Cerebellar cortex (tissue), 1 donor: ENCODE results near the gene EVI5.

Experiments
- DNase-seq: peaks from one replicate; pipeline ENCODE4 v3.0.0-alpha.2; 2015; ENCODE audit warnings: low spot score

The EVI5 gene

DNA sequence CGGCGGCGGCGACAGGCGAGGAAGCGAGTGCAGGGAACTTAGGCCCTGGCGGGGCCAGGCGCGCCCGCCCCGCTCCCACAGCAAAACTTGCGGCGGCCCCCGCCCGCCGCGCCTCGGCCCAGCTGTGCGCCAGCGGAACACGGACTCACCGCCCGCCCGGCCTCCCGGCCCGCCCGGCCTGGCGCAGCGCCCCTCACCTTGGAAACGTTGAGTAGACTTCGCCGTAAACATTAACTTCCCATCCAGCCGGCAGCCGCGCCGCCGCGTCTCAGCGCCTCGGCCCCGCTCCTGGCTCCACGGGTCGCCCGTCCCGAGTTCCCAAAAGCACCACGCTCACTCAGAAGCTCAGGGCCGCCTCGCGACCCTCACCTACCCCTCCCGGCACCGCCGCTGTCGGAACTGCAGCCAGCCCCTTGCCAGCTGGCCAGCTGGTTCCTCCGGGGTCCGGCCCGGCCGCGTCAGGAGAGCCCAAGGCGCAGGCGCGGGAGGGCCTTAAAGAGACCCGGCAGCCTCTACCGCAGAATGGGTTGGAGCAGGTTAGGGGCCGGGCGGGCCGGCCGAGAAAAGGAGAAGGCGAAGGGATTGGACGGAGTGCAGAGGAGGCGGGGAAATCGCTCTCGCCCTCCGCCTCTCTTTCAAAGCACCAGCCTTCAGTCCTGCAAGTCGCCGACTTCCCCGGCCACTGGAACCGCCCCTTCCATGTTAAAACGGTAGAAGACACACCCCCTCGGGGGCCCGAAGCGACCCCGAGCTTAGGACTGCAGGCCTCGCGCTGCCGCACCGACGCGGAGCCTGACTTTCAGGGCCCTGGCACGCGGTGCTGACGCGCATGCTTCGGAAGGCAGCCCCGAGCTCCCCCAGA, at the start of gene EVI5:
EVI5 (minus strand) TSS at position 470 of the 862 bp plus-strand sequence. CDS start 48,562 bp downstream, outside the sequence.
- DNase-seq, result peak; percentile 95

DNA sequence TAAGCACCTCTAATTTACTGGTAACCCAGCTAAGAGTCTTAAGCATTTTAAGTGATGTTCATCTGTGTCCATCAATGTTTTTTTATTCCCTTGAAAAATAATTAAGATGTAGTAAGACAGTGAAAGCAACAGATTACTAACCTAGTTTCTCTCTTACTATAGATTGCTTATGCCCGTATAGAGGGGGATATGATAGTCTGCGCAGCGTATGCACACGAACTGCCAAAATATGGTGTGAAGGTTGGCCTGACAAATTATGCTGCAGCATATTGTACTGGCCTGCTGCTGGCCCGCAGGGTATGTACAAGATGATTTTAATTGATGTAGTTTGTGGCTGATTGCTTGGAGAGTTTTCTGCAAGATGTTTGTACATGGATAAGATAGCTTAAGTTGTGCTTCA, 49.7 kb upstream of the EVI5 start:
- DNase-seq, result no peak

DNA sequence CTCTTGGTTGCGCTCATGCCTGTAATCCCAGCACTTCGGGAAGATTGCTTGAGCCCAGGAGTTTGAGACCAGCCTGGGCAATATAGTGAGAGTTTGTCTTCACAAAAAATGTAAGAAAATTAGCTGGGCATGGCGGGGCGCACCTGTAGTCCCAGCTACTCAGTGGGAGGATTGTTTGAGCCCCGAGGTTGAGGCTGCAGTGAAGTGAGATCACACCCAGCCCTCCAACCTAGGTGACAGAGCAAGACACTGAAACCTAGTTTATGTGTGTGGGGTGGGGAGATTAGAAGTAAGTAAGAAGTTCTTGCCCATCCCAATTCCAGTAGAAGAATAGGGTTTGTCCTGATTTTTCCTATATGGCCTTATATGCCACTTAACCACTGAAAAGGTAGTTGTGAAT, 48.9 kb upstream of the EVI5 start:
- no peak for DNase-seq

DNA sequence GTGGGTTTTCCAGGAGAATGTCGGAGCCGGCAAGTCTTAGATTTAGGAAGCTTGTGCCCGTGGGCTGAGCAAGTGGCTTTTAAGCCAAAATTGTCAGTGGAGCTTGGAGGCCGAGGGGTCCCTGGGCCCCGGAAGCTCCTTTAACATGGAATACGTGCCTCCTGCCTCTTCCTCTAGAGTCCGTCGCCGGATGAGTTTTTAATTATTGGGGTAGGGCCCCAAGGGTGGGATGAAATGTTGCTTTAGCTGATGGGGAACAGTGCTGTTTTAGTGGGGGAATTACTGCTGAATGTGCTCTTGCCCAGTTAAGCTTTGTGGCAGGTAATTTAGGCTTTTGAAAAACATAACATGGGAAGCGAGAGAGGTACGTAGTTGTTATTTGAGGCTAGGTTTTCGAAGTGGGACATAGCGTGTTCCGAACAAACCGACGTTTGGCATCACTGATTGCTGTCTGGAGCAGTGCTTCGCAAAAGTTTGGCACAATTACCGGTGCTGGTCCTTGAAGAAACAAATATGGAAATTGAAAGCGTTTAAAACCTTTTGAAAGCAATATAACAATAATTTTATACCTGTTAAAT, 47.7 kb upstream of the EVI5 start:
- DNase-seq, result no peak

DNA sequence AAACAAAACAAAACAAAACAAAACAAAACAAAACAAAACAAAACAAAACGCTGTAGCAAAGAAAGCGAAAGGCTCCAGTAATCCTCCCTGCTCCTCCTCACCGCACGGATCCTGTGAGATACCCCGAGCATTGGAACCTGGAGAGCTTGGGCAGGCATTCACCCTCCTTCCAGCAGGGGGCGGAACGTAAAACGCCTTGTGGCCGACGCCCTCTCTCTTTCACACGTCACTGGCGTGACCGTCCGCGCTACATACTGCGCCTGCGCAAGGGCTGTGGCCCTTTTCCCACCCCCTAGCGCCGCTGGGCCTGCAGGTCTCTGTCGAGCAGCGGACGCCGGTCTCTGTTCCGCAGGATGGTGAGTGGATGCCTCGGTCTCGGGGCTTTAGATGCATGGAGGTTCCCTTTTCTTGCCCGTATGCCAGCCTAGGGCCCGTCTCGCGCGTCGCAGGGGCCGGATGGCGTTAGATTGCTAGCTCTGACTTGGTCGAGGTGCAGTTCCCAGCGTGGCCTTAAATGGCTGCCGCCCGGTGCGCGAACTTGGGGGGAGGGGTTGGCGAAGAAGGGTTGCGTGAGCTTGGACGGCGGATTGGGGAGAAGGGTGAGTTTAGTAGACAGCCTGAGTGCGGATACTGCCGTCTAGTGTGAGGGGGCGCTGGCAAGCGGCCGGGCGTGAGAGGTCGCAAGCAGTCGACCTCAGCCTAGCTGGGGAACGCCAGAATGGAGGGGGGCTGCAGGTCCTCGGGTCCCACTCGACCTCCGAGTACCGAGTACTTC, 47.0 kb upstream of the EVI5 start, which contains the start of gene RPL5:
RPL5 (plus strand) TSS at position 279 of the 775 bp plus-strand sequence; CDS start at position 354, 75 bp downstream.
- peak; percentile 97 for DNase-seq

DNA sequence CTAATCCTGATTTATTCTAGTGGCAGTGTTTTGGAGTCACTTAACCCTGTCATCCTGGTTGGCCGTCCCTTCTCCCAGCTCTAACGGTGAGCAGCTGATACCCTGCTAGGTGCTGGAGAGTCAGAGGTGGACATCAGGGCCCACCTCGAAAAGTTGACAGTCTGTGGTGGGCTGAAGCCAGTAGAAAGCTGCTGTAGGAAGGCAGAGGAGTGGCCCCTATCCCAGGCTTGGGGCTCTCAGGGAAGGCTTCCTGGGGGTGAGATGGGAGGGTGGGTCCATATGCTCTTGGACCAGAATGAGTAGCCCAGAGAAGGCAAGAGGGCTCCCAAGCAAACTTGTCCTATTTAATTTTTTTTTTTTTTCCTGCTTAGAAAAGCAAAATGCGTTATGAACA, 46.5 kb upstream of the EVI5 start:
- DNase-seq, result no peak

DNA sequence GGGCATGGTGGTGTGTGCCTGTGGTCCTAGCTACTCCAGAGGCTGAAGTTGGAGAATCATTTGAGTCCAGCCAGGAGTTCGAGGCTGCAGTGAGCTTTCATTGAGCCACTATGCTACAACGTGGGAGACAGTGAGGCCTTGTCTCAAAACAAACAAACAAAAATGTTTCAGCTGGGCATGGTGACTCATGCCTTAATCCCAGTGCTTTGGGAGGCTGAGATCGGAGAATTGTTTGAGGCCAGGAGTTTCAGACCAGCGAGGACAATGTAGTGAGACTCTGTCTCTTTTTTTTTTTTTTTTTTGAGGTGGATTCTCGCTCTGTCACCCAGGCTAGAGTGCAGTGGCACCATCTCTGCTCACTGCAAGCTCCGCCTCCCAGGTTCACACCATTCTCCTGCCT, 41.9 kb upstream of the EVI5 start:
- no peak for DNase-seq

DNA sequence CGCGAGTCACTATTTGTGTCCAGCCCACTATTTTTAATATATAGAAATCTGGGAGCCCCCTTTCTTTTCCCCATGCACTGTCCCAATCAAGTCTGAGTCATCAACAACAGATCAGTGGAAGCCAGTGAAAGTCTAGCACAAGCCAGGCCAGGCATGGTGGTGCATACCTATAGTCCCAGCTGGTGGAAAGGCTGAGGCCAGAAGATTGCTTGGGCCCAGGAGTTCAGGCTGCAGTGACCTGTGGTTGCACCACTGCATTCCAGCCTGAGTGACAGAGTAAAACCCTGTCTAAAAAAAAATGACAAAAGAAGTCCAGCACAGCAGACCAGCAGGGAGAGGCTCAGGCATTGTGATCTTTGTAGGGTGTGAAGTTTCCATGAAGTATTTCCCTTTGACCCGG, 38.0 kb upstream of the EVI5 start:
- DNase-seq, result no peak

DNA sequence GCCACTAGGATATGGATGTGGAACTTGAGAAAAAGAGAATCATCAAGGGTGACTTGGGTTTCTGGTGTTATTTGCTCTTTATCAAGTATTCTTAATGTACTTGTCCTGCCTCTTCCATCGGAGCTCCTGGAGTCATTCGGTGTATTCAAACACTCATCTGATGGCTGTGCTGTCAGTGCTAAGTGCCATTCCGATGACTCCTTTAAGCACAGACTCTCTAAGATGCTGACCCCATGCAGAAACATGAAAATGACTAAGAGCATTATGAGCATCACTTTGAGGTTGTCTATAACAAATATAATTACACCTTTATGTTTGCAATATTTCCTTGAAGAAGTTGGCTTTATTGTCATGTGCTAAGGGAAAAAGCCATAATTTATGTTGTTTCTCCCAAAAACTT, 35.6 kb upstream of the EVI5 start:
- DNase-seq, result no peak

DNA sequence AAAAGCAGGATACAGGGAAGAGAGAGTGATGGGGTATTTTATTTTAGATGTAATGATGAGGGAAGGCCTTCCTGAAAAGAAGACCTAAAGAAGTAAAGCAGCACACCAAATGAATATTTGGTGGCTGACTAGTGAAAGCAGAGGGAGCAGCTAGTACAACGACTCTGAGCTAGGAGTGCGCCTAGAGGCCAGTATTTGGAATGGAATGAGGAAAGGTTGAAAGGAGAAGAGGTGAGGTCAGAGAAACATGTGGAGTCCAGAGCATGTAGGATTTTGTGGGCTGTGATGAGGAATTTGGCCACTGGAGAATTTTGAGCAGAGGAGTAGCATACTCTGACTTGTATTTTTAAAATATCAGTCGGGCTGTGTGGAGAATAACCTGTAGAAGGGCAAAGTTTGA, 35.1 kb upstream of the EVI5 start:
- DNase-seq, result no peak

DNA sequence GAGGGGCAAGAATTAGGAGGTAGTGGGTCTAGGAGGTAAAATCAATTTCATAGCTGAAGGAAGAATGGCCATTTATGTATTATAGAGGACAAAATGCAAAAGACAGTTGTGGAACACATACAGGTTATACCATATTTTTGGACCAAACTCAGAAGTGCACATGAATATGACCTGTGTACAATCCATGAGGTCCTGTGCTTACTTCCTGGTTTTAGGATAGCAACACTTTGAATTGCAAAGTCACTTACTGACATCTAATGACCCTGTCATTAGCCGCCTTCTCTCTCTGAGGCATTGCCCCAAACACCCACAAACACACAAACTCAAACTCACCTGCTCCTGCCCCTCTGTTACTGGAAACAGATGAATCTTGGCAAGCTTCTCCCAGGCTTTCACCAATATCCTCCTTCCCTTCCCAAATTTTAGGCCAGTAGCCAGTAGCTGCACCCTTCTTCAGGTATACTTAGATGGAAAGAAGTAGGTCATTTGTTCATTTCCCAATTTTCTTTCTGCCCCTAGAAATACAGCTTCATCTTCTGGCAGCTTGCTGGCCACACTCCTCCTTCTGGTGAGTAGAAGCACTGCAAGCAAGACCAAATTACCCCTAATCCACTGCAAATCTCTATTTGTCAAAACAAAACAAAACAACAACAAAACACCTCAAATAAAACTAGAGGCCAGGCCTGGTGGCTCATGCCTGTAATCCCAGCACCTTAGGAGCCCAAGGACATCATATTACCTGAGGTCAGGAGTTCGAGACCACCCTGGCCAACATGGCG, 33.3 kb upstream of the EVI5 start:
- DNase-seq, result no peak

DNA sequence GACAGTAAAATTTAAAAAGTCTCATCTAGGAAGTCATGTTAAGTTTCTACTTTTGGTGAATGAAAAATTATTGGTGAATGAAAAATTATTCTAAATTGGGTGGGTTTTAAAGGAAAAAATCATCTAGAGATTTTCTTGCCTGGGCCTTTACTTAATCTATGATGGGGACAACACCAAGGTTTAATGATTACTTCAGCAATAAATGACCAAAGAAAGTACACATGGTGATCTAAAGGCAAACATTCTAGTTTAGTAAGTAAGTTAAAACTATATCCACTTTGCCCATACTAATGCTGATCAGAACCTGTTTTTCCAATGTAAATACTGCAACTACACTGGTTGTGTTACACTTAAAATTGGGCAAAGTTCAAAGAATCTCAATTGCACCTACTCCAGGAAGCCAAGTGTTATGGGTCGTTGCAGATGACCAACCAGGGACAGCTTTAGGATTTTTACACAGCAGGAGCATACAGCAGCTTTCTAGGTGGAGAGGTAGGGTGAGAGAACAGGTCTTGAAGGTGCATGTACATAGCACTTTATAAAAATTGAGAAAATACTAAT, 32.3 kb upstream of the EVI5 start:
- DNase-seq, result no peak

DNA sequence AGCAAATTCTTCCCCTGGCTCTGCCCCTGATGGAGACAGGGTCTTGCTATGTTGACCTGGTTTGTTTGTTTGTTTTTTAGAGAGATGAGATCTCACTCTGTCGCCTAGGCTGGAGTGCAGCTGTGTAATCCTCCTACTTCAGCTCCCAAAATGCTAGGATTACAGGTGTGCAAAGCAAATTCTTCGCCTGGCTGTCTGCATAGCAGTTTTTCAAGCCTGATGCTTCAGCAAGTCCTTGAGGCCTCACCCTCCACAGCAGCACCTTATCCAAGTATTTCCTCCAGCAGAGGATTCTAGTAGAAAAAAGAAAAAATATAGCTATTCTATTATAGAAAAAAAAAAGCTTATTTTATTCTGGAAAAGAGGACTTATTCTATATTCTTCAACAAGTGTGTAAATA, 31.8 kb upstream of the EVI5 start:
- no peak for DNase-seq

DNA sequence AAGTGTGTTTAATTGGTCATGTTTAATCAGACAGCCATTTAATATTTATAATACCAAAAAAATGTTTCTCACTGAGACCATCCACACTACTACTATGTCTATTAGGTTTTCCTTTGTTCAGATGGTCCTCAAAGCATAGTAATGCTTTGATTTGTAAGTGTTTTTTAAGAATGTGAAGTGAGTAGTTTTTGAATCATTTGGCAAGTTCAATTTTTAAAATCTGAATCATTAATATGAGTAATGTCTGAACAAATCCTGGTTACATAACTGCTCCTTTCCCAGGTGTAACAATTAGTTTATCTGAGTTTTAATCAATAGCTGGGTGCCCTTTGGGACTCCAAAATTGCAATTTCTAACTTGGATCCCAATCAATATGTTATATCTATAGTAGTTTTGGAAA, 23.5 kb upstream of the EVI5 start:
- no peak for DNase-seq

DNA sequence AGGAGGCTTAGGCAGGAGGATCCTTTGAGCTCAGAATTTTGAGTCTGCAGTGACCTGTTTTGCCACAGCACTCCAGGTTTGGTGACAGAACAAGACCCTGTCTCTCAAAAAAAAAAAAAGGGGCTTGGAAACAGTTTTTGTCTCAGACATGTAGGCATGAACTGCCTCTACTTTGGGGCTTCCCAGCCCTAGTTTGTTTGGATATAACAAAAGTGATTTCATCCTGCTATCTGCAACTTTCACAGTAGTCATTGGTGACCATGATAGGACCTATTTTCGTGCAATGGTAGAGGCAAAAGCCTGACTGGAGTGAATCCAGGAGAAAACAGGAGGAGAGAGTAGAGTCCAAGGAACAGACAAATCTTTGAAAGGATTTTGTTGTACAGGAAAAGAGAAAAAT, 20.3 kb upstream of the EVI5 start:
- DNase-seq, result no peak

DNA sequence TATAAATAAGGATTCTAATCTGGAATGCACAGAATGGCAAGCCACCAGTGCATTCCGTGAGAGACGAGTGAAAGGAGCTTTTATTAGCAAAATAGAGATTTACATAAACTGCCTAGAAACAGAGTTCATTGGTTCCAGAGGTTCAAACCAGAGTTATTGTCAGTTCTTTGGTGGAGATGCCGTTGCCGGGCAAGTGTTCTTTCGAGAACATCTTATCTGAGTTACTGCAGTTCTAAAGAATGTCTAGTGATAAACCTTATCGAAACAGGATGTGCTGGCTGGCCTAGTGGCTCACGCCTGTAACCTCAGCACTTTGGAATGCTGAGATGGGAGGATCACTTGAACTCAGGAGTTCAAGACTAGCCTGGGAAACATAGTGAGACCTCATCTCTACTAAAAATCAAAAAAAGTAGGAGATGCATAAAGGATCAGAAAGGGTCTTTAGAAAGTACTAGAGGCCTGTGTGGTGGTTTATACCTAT, 19.9 kb upstream of the EVI5 start:
- DNase-seq, result peak; percentile 31

DNA sequence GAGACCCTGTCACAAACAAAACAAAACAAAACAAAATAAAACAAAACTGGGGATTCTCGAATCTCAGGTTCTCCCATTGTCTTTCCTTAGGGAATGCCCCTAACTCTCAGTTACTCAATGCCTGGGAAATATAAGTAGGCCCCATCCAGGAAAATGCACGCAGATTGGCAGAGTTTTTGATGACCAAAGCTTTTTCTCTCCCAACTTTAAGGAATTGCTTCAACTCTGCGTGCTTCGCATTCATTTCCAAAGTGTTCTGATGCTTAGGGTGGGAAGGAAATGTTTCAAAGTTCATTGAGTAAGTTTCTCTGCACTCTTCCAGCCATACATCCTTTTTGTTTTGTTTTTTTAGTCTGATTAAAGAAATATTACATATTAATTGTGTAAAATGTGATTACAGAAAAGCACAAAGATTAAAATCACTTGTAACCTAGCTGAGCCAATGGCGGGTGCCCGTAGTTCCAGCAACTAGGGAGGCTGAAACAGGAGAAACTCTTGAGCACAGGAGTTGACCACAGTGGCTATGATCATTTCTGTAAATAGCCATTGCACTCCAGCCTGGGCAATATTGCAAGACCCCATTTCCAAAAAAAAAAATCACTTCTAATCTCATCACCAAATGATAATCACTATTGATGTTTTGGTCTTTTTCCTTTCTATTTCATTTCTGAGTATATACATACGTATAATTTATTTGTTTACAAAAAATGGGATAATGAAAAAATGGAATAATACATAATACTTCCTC, 18.4 kb upstream of the EVI5 start:
- no peak for DNase-seq

DNA sequence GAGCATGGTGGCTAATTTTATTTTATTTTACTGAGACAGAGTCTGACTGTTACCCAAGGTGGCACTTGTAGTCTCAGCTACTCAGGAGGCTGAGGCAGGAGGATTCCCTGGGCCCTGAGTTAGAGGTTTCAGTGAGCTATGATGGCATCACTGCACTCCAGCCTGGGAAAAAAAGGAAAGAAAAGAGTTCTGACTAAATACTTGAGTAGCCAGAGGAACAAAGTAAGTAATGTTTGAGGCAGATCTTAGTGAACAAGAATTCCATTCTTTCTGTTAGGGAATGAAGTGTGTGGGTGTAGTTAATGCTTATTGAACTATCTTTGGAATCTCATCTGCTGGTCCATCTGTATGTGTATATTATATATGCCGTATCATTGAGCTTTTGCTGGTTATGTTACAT, 13.1 kb upstream of the EVI5 start:
- DNase-seq, result no peak

DNA sequence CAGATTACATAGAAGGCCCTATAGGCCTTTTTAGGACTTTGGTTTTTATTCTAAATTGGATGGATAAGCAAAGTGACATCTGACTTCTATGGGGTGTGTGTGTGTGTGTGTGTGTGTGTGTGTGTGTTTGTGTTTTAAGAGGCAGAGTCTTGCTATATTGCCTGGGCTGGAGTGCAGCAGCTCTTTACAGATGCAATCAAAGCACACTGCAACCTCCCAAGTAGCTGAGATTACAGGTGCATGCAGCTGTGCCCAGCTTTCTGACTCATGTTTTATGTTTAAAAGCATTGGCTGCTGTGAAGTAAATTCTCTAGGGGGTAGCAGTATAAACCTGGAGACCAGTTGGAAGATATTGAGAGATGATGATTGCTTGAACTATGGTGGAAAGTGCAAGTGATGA, 12.4 kb upstream of the EVI5 start:
- no peak for DNase-seq

DNA sequence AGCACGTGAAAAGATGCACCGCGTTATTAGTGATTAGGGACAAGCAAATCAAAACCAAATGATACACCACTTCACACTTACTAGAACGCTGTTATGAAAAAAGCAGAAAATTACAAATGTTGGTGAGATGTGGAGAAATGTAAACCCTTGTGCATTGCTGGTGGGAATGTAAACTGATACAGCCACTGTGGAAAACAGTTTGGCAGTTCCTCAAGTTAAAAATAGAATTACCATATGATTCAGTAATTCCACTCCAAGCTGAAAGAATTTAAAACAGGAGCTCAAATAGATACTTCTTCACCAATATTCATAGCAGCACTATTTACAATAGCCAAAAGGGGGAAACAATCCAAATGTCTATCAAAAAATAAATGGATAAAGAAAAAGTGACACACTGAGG, 10.3 kb upstream of the EVI5 start:
- DNase-seq, result no peak

DNA sequence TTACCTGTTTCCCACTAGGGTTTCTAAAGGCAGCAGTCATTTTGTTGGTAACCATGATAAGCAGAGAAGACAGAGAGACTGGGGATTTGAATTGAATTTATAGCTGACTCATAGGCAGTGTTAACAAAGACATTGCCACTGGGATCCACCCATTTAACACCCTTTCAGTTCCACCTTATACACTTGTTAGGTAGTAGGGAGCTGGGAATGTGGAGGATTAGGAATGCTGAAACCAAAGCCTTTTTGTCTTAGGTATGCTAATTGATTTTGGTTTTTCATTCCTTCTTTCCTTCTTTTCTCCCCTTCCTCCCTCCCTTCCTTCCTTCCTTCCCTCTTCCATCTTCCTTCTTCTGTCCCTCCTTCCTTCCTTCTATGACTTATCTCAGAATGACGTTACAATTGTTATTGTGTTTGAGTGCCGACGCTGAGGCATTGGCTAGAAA, 7.5 kb upstream of the EVI5 start:
- DNase-seq, result no peak
